Rectal smooth muscle tissue (tissue), 1 donor: Measurements from ENCODE around the gene ATP1A4.

Experiments used
- H3K27ac ChIP-seq: one replicate; pipeline ENCODE4 v1.7.0; 2013; ENCODE audit warnings: low read depth, low read length, inconsistent platforms
- H3K27me3 ChIP-seq: one replicate; pipeline ENCODE4 v1.7.0; 2013; ENCODE audit warnings: low read length; ENCODE audit not compliant: control insufficient read depth, insufficient read depth
- H3K36me3 ChIP-seq: one replicate; pipeline ENCODE4 v1.7.0; 2013; ENCODE audit warnings: low read length; ENCODE audit not compliant: control insufficient read depth, insufficient read depth
- H3K4me1 ChIP-seq: one replicate; pipeline ENCODE4 v1.7.0; 2013; ENCODE audit warnings: low read length; ENCODE audit not compliant: control insufficient read depth, insufficient read depth
- H3K4me3 ChIP-seq: one replicate; pipeline ENCODE4 v1.7.0; 2013; ENCODE audit warnings: low read length
- H3K9ac ChIP-seq: one replicate; pipeline ENCODE4 v1.7.0; 2013; ENCODE audit warnings: low read length

The ATP1A4 gene

DNA sequence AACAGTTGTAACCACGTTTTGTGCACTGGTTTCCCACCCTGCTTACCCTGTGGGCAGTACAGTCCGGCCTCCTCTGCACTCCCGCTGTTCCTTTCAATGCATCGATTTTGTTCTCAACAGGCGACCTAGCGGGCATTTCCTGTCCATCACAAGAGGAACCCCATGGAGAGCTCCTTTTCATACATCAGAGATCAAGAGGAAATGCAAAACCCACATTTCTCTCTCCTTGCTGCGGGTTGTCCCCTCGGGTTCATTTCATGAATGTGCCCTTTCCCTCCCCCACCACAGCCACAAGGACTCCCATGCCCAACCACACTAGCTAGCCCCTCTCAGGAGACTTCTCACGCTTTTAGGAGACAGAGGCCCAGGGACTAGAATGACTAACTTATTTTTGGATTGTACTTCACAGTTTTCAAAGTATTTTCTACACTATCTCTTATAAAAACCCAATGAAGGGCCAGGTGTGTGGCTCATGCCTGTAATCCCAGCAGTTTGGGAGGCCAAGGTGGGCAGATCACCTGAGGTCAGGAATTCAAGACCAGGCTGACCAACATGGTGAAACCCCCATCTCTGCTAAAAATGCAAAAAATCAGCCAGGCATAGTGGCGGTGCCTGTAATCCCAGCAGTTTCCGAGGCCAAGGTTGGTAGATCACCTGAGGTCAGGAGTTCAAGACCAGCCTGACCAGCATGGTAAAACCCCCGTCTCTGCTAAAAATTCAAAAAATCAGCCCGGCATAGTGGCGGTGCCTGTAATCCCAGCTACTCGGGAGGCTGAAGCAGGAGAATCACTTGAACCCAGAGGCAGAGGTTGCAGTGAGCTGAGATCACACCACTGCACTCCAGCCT is 18.4 kb downstream of the ATP1A4 start:
- Histone ChIP-seq H3K9ac (no peak overlapping the region), H3K4me3 (no peak overlapping the region), H3K27me3 (no peaks in the 10 kb centered on the region), H3K36me3 (no peaks in the 10 kb centered on the region), H3K27ac (no peak overlapping the region), H3K4me1 (no peaks in the 10 kb centered on the region)

GRCh38 chr1:160171354-160171753 is 20.0 kb downstream of the ATP1A4 start:
- no peaks in the 10 kb centered on the region for H3K27me3 ChIP-seq
- H3K36me3 ChIP-seq: no peaks in the 10 kb centered on the region
- H3K9ac ChIP-seq: no peak overlapping the region
- H3K4me1 ChIP-seq: no peaks in the 10 kb centered on the region
- H3K4me3 ChIP-seq: no peak overlapping the region
- H3K27ac ChIP-seq: no peak overlapping the region

DNA sequence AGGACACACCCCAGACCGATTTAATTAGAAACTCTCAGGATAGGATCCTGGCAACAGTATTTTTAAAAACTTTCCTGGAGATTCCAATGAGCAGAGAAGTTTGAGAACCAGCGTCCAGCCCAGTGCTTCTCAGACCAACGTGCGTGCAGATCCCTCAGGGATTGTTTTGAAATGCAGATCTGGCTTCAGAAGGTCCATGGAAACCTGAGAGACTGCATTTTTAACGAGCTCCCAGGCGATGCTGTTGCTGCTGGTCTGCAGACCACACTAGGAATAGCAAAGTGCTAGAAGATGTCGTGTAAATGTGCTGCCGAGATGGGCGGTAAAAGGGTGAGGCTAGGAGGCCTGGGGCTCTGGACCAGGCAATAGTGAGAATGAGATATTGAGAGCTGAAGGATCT is 20.6 kb downstream of the ATP1A4 start:
- Histone ChIP-seq H3K27me3 (no peaks in the 10 kb centered on the region), H3K27ac (no peak overlapping the region), H3K9ac (no peak overlapping the region), H3K4me3 (no peak overlapping the region), H3K36me3 (no peaks in the 10 kb centered on the region), H3K4me1 (no peaks in the 10 kb centered on the region)

GRCh38 chr1:160177231-160177630 is 25.8 kb downstream of the ATP1A4 start:
- Histone ChIP-seq H3K36me3 (no peaks in the 10 kb centered on the region), H3K9ac (no peak overlapping the region), H3K27me3 (no peaks in the 10 kb centered on the region), H3K4me1 (no peaks in the 10 kb centered on the region), H3K27ac (no peak overlapping the region), H3K4me3 (no peak overlapping the region)

- Histone ChIP-seq H3K36me3 (no peaks in the 10 kb centered on the region), H3K27me3 (no peaks in the 10 kb centered on the region), H3K27ac (no peak overlapping the region), H3K4me1 (no peaks in the 10 kb centered on the region), H3K9ac (no peak overlapping the region), H3K4me3 (no peak overlapping the region)
Measured at GRCh38 chr1:160177667-160178066, 26.3 kb downstream of the ATP1A4 start.

- Histone ChIP-seq H3K4me1 (no peaks in the 10 kb centered on the region), H3K9ac (no peak overlapping the region), H3K36me3 (no peaks in the 10 kb centered on the region), H3K27ac (no peak overlapping the region), H3K27me3 (no peaks in the 10 kb centered on the region), H3K4me3 (no peak overlapping the region)
Measured at GRCh38 chr1:160178731-160179130, 27.3 kb downstream of the ATP1A4 start.

DNA sequence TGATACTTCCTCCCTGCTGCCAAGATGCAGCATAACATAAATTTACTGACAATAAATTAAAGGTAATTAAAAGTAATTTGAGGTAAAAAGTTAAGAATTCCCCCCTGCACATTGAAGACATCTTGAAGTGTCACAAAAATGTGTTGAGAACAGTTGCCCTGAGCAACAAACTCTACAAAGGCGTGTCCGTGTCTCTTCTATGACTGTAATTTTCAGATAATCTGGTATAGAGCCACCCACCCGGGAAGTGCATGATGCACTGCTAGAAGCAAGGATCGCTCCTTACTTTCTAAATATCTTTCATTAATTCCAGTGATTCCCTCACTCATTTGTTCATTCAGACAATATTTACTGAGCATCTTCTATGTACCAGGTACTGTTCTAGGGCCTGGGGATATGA is 27.9 kb downstream of the ATP1A4 start:
- Histone ChIP-seq H3K36me3 (no peaks in the 10 kb centered on the region), H3K27ac (no peak overlapping the region), H3K9ac (no peak overlapping the region), H3K27me3 (no peaks in the 10 kb centered on the region), H3K4me1 (no peaks in the 10 kb centered on the region), H3K4me3 (no peak overlapping the region)

DNA sequence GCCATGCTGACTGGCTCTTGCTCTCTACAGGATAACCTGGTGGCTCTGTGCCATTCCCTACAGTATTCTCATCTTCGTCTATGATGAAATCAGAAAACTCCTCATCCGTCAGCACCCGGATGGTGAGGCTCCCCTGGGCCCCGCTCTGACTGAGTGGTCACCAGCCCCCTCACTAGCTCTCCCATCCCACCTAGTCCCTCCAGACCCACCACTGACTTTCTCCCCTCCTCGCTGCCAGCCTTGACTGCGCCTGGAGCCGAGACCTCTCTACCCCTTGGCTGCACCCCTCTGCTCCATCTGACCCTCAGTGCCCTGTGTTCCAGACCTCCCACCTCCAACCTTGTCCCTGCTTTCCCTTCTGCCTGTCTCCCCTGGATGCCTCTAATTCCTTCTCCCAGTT is 34.8 kb downstream of the ATP1A4 start:
- Histone ChIP-seq H3K4me1 (peaks cover 2% of the 10 kb centered on the region), H3K4me3 (no peak overlapping the region), H3K27ac (no peak overlapping the region), H3K36me3 (no peaks in the 10 kb centered on the region), H3K9ac (no peak overlapping the region), H3K27me3 (no peaks in the 10 kb centered on the region)

- Histone ChIP-seq H3K9ac (no peak overlapping the region), H3K4me1 (peaks cover 2% of the 10 kb centered on the region), H3K36me3 (no peaks in the 10 kb centered on the region), H3K27me3 (no peaks in the 10 kb centered on the region), H3K27ac (no peak overlapping the region), H3K4me3 (no peak overlapping the region)
Measured at GRCh38 chr1:160186729-160187128, 35.3 kb downstream of the ATP1A4 start.

- H3K27ac ChIP-seq: no peak overlapping the region
- H3K9ac ChIP-seq: no peak overlapping the region
- no peaks in the 10 kb centered on the region for H3K27me3 ChIP-seq
Measured at GRCh38 chr1:160187407-160187806, 36.0 kb downstream of the ATP1A4 start.

DNA sequence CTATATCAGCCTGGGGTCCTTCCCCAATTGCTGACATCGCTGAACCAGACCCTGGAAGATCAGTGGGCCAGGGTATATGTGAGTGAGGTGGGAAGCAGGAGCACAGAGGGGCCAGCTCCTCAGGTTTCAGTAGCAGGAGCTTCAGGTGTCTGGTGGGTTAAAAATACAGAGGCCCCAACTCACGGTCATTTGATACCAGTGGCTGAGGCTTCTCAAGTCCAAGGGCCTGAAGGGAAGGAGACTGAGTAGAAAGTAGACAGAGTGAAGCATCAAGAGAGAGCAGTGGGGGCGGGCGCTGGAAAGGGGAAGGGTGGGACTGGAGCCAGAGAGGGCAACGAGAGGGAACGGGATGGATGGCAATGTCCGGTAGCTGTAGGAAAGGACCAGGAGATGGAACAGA is 36.9 kb downstream of the ATP1A4 start:
- no peak overlapping the region for H3K9ac ChIP-seq
- no peaks in the 10 kb centered on the region for H3K36me3 ChIP-seq
- no peak overlapping the region for H3K27ac ChIP-seq
- no peaks in the 10 kb centered on the region for H3K27me3 ChIP-seq
- peaks cover 4% of the 10 kb centered on the region for H3K4me1 ChIP-seq
- no peak overlapping the region for H3K4me3 ChIP-seq

More at GRCh38 chr1:160187407-160187806, 36.0 kb downstream of the ATP1A4 start:
- no peaks in the 10 kb centered on the region for H3K36me3 ChIP-seq
- no peak overlapping the region for H3K4me3 ChIP-seq
- peaks cover 2% of the 10 kb centered on the region for H3K4me1 ChIP-seq

- H3K9ac ChIP-seq: no peak within 1 kb of the TSS
- no peak within 1 kb of the TSS for H3K4me3 ChIP-seq
- H3K27me3 ChIP-seq: no peaks in the 10 kb centered on the region
- H3K27ac ChIP-seq: no peak within 1 kb of the TSS
- H3K4me1 ChIP-seq: peaks cover 6% of the 10 kb centered on the region
- H3K36me3 ChIP-seq: no peaks in the 10 kb centered on the region
Measured at GRCh38 chr1:160189649-160190625, 38.5 kb downstream of the ATP1A4 start, which contains the start of gene CASQ1. Gene CASQ1, plus strand, starts transcription at chr1:160190575. Its CDS starts 177 bp downstream, at chr1:160190752.
